Spleen (tissue), 11 donors: ENCODE data around the gene TNS1. TPM values are rescaled to one million over a fixed set of nuclear protein-coding genes. Genes with fewer than 3 reads are reported as not detected.
A peak's percentile ranks its signal among the peaks of the same experiment; 100 is the strongest.

Source experiments
- DNase-seq: peaks from one replicate; pipeline ENCODE4 v3.0.0-alpha.2; 2020
- H3K27ac ChIP-seq, 8 donors: fragments of 200-600 bp; sonication (generic) in 7 of 8; 1 replicate in 4 of 8; 2 replicates in 4 of 8; pipeline versions ENCODE4 v1.5.0 to v1.8.0; 2016 to 2021; ENCODE audit warnings: inconsistent platforms in 4 of 8, mild to moderate bottlenecking in 4 of 8, moderate library complexity in 1 of 8
- H3K27me3 ChIP-seq, 7 donors: fragments of 200-600 bp; sonication (generic) in 6 of 7; replicated peaks in 1 of 7; 1 replicate in 4 of 7; 2 replicates in 3 of 7; pipeline versions ENCODE4 v1.5.0 to v1.8.0; 2016 to 2021; ENCODE audit warnings: inconsistent platforms in 3 of 7, mild to moderate bottlenecking in 1 of 7
- H3K36me3 ChIP-seq, 6 donors: fragments of 200-600 bp; sonication (generic) in 5 of 6; 1 replicate in 4 of 6; 2 replicates in 2 of 6; pipeline versions ENCODE4 v1.5.0 to v1.8.0; 2016 to 2021; ENCODE audit warnings: inconsistent platforms in 2 of 6
- H3K4me1 ChIP-seq, 6 donors: fragments of 200-600 bp; sonication (generic) in 5 of 6; 1 replicate in 3 of 6; 2 replicates in 3 of 6; pipeline versions ENCODE4 v1.5.0 to v1.8.0; 2016 to 2021; ENCODE audit warnings: inconsistent platforms in 3 of 6
- H3K4me3 ChIP-seq, 8 donors: fragments of 200-600 bp; sonication (generic) in 7 of 8; 1 replicate in 4 of 8; 2 replicates in 4 of 8; pipeline versions ENCODE4 v1.5.0 to v1.8.0; 2016 to 2021; ENCODE audit warnings: inconsistent platforms in 4 of 8, mild to moderate bottlenecking in 4 of 8, moderate library complexity in 2 of 8
- H3K9me3 ChIP-seq, 8 donors: fragments of 200-600 bp; sonication (generic) in 7 of 8; 1 replicate in 4 of 8; 2 replicates in 4 of 8; pipeline versions ENCODE4 v1.5.0 to v1.8.0; 2016 to 2021; ENCODE audit warnings: inconsistent platforms in 4 of 8
- CTCF ChIP-seq, 11 experiments: fragments of 200-600 bp in 7 of 11; fragments of 450-650 bp in 4 of 11; sonication (generic) in 4 of 11; IDR thresholded peaks in 8 of 11; conservative IDR thresholded peaks in 3 of 11; 1 replicate in 7 of 11; 2 replicates in 4 of 11; pipeline versions ENCODE4 v1.4.0 to v1.8.0; 2016 to 2021; ENCODE audit warnings: antibody characterized with exemption in 11 of 11, inconsistent platforms in 4 of 11, mild to moderate bottlenecking in 1 of 11
- POLR2A ChIP-seq, 3 donors: fragments of 450-650 bp; IDR thresholded peaks; one replicate each; pipeline ENCODE4 v1.5.1; 2017; ENCODE audit warnings: antibody characterized with exemption in 3 of 3, mild to moderate bottlenecking in 1 of 3
- POLR2AphosphoS5 ChIP-seq, 3 donors: sonication (generic); formaldehyde crosslinking; IDR thresholded peaks; one replicate each; pipeline ENCODE4 v1.5.1; 2017; ENCODE audit warnings: antibody characterized with exemption in 3 of 3
- WGBS, 5 donors: extraction: QIAGEN DNeasy Blood & Tissue Kit in 3 of 5; methylation state at CpG; one replicate each; pipeline versions ENCODE4 v1.1.5 to v1.1.7; 2013 to 2018; 5-methylcytosine and 5-hydroxymethylcytosine counted together
- intact Hi-C: fragments of 100-400 bp; cut with DNase I; formaldehyde crosslinking; loops from one replicate; pipeline ENCODE4 v1.15.0; 2023; ENCODE audit warnings: low total_unique reads
- polyA plus RNA-seq, 3 donors: library from polyadenylated mRNA; stranded (reverse); fragments of 200-250 nt; gene quantifications; one replicate each; pipeline ENCODE4 v1.2.1, GENCODE V29; 2013
- total RNA-seq, 7 donors: library from RNA; depleted of rRNA in 3 of 7; stranded (reverse); fragments of >200 nt in 3 of 7; fragmentation: NEBNext Ultra II Directional in 4 of 7; extraction: Animal tissue kit (Norgen Biotek cat#: 25700) in 4 of 7; gene quantifications; one replicate each; pipeline versions ENCODE4 v1.1.0 to v1.2.1, GENCODE V29; 2016 to 2021
- donor health status: healthy with polysubstance abuse.
- donor health status: DM: no; HTN: no; CAD: no; lungs with moderate emphysema.
- donor health status: DM: no; HTN: no; CAD: no.
- donor health status: Bipolar disorder and iron deficiency.
- donor health status: healthy.
- donor health status: DM: no; HTN: no; CAD: no.
- donor health status: DM: yes; HTN: yes; CAD: no.

TNS1 gene
- total and polyA plus RNA-seq, 10 donors = 6.9 to 580 (median 246) TPM

GRCh38 chr2:217993817-217994463 lies 8.9 kb downstream of the TNS1 start:
- no peak overlapping the region for H3K4me3 ChIP-seq
- no peaks in the 10 kb centered on the region for H3K36me3 ChIP-seq
- peak; percentile 16 to 84 (median 63) for TF ChIP-seq CTCF (IDR thresholded peaks at IDR 0.05 in 8 of 11, conservative IDR thresholded peaks at IDR 0.05 in 3 of 11)
- peak in 1 of 3 donors; percentile 14 for TF ChIP-seq POLR2AphosphoS5 (IDR thresholded peaks at IDR 0.05)
- TF ChIP-seq POLR2A (IDR thresholded peaks at IDR 0.05) = no peak
- 43 to 71% (median 60%) methylated on average over 4 to 6 of the region's 6 CpGs for WGBS, 5 donors
- peak; percentile 88 for DNase-seq
- no peaks in the 10 kb centered on the region for H3K9me3 ChIP-seq
- H3K27ac ChIP-seq = peak overlapping the region in 3 of 8 donors; percentile 13 to 35 (median 21)
- peaks cover 4 to 45% (median 30%) of the 10 kb centered on the region in 6 donors for H3K4me1 ChIP-seq
- intact Hi-C loops = loop anchor here (5.0 kb wide), 1 partner anchor 207 kb away; no protein-coding TSS in a partner anchor
- no peaks in the 10 kb centered on the region for H3K27me3 ChIP-seq

GRCh38 chr2:217993138-217993537 lies 9.7 kb downstream of the TNS1 start:
- no peak for DNase-seq
- Histone ChIP-seq H3K36me3 (no peaks in the 10 kb centered on the region), H3K4me3 (no peak overlapping the region), H3K27me3 (no peaks in the 10 kb centered on the region), H3K9me3 (no peaks in the 10 kb centered on the region), H3K4me1 (peaks cover 4 to 53% (median 38%) of the 10 kb centered on the region in 6 donors), H3K27ac (no peak overlapping the region)
- intact Hi-C loops = loop anchor here (5.0 kb wide), 1 partner anchor 206 kb away; no protein-coding TSS in a partner anchor
- 72 to 84% (median 81%) methylated on average over 6 of the region's 6 CpGs for WGBS, 5 donors
- no peak for TF ChIP-seq POLR2AphosphoS5 (IDR thresholded peaks at IDR 0.05)
- TF ChIP-seq POLR2A (IDR thresholded peaks at IDR 0.05) = no peak
- TF ChIP-seq CTCF (IDR thresholded peaks at IDR 0.05 in 8 of 11, conservative IDR thresholded peaks at IDR 0.05 in 3 of 11) = no peak

GRCh38 chr2:217992061-217992460 lies 10.7 kb downstream of the TNS1 start:
- TF ChIP-seq CTCF (IDR thresholded peaks at IDR 0.05 in 8 of 11, conservative IDR thresholded peaks at IDR 0.05 in 3 of 11) (no peak), POLR2AphosphoS5 (IDR thresholded peaks at IDR 0.05) (no peak), POLR2A (IDR thresholded peaks at IDR 0.05) (no peak)
- no peaks in the 10 kb centered on the region for H3K36me3 ChIP-seq
- WGBS, 5 donors = 84 to 91% (median 88%) methylated on average over 3 of the region's 3 CpGs
- DNase-seq = peak; percentile 53
- H3K9me3 ChIP-seq = no peaks in the 10 kb centered on the region
- H3K27me3 ChIP-seq = no peaks in the 10 kb centered on the region
- no peak overlapping the region for H3K4me3 ChIP-seq
- H3K27ac ChIP-seq = no peak overlapping the region
- peaks cover 4 to 60% (median 45%) of the 10 kb centered on the region in 6 donors for H3K4me1 ChIP-seq
- intact Hi-C loops = loop anchor here (5.0 kb wide), 1 partner anchor 205 kb away; no protein-coding TSS in a partner anchor

- Histone ChIP-seq H3K9me3 (no peaks in the 10 kb centered on the region), H3K4me3 (no peak overlapping the region), H3K27ac (no peak overlapping the region), H3K36me3 (no peaks in the 10 kb centered on the region), H3K4me1 (peaks cover 4 to 49% (median 39%) of the 10 kb centered on the region in 6 donors), H3K27me3 (no peaks in the 10 kb centered on the region)
- TF ChIP-seq POLR2AphosphoS5 (IDR thresholded peaks at IDR 0.05) (no peak), CTCF (IDR thresholded peaks at IDR 0.05 in 8 of 11, conservative IDR thresholded peaks at IDR 0.05 in 3 of 11) (no peak), POLR2A (IDR thresholded peaks at IDR 0.05) (no peak)
- 90 to 95% (median 91%) methylated on average over 9 of the region's 9 CpGs for WGBS, 5 donors
- DNase-seq = peak; percentile 65
- intact Hi-C loops = loop anchor here (5.0 kb wide), 1 partner anchor 204 kb away; no protein-coding TSS in a partner anchor
Observed at GRCh38 chr2:217990791-217991465, 11.9 kb downstream of the TNS1 start.
